ENCODE measurements around the gene WNT9A. TPM values are rescaled to one million over a fixed set of nuclear protein-coding genes. Genes with fewer than 3 reads are reported as not detected.

Gene WNT9A
- total and polyA plus RNA-seq, 5 donors = 0.60 to 1.8 (median 0.71) TPM

DNA sequence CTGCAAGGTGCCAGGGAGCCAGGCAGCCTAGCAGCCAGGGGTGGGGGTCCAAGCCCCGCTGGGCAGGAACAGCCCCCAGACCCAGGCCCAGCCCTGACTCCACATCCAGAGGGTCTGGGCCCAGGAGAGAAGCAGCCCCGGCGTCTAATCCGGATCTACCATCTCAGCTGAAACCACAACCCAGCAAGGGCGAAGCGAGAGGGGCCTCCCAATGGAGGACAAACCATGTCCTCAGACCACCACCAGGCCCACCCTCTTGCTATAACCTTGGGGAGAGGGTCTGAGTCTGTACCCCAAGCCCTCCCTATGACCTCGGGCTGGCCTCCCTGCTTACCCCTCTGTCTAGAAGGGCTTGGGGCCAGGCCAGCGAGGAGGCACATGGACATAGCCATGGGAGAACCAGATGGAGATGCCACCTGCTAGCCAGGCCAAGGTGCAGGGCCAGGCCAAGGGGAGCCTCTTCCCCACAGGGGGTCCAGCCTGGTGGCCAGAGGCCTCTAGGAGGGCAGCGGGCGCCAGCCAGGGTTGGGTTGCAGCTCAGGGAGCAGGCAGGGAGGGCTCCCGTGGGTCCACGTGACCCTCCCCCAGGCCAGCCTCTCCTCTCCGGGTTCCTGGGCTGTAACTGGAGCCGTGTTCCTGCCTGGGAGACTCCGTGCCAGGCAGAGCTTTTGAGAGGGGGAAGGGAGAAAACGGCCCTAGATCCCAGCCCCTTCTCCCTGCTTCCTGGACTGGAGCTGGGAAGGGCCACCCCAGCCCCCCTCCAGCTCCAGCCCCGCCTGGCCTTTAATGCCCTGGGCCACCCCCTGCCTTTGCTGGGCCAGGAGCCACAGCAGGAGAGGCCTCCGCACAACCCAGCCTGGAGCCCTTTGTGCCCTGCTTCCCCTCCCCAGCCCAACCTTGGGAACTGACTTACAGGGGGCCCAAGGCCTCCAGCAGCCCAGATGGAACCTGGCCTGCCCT lies 2.5 kb downstream of the WNT9A start:
- no peaks in the 10 kb centered on the region for H3K27me3 ChIP-seq (ENCODE audit: control insufficient read depth, insufficient read depth)
- ATAC-seq = no peak
- DNase-seq = peak; percentile 22 to 60 (median 51)
- intact Hi-C loops (cut with DNase I) = loop anchor here (5.0 kb wide), 4 partner anchors 178 to 463 kb away; no protein-coding TSS in a partner anchor
- H3K9me3 ChIP-seq (ENCODE audit: control insufficient read depth, low read length) = no peaks in the 10 kb centered on the region
- no peak overlapping the region for H3K27ac ChIP-seq (ENCODE audit: low read length)
- H3K4me3 ChIP-seq (ENCODE audit: low read length) = no peak overlapping the region
- WGBS = 87% methylated on average over 18 of the region's 18 CpGs
- no peaks in the 10 kb centered on the region for H3K4me1 ChIP-seq (ENCODE audit: control insufficient read depth, insufficient read depth, low read length)

GRCh38 chr1:227944090-227944930 lies 3.4 kb downstream of the WNT9A start:
- Histone ChIP-seq H3K4me1 (ENCODE audit: control insufficient read depth, insufficient read depth, low read length) (no peaks in the 10 kb centered on the region), H3K9me3 (ENCODE audit: control insufficient read depth, low read length) (no peaks in the 10 kb centered on the region), H3K27me3 (ENCODE audit: control insufficient read depth, insufficient read depth) (no peaks in the 10 kb centered on the region), H3K4me3 (ENCODE audit: low read length) (no peak overlapping the region), H3K27ac (ENCODE audit: low read length) (no peak overlapping the region)
- intact Hi-C loops (cut with DNase I) = no loop called here
- 79% methylated on average over 24 of the region's 24 CpGs for WGBS
- ATAC-seq (no peak), DNase-seq (peak in 2 of 3 donors; percentile 10 to 56)

GRCh38 chr1:227943381-227944089 lies 4.2 kb downstream of the WNT9A start:
- Histone ChIP-seq H3K27ac (ENCODE audit: low read length) (no peak overlapping the region), H3K27me3 (ENCODE audit: control insufficient read depth, insufficient read depth) (no peaks in the 10 kb centered on the region), H3K4me1 (ENCODE audit: control insufficient read depth, insufficient read depth, low read length) (no peaks in the 10 kb centered on the region), H3K4me3 (ENCODE audit: low read length) (no peak overlapping the region), H3K9me3 (ENCODE audit: control insufficient read depth, low read length) (no peaks in the 10 kb centered on the region)
- DNase-seq = peak in 1 of 3 donors; percentile 4
- no peak for ATAC-seq
- 91% methylated on average over 12 of the region's 12 CpGs for WGBS
- intact Hi-C loops (cut with DNase I) = no loop called here

- Histone ChIP-seq H3K27me3 (ENCODE audit: control insufficient read depth, insufficient read depth) (no peaks in the 10 kb centered on the region), H3K9me3 (ENCODE audit: control insufficient read depth, low read length) (no peaks in the 10 kb centered on the region), H3K4me1 (ENCODE audit: control insufficient read depth, insufficient read depth, low read length) (no peaks in the 10 kb centered on the region), H3K27ac (ENCODE audit: low read length) (no peak overlapping the region), H3K4me3 (ENCODE audit: low read length) (no peak overlapping the region)
- DNase-seq (peak in 2 of 3 donors; percentile 8 to 13), ATAC-seq (no peak)
- WGBS = 92% methylated on average over 8 of the region's 8 CpGs
- intact Hi-C loops (cut with DNase I) = no loop called here
Observed at GRCh38 chr1:227942716-227943261, 4.9 kb downstream of the WNT9A start.

GRCh38 chr1:227942021-227942715 lies 5.6 kb downstream of the WNT9A start:
- H3K4me3 ChIP-seq (ENCODE audit: low read length) = no peak overlapping the region
- DNase-seq (peak in 2 of 3 donors; percentile 10 to 43), ATAC-seq (no peak)
- intact Hi-C loops (cut with DNase I) = no loop called here
- no peaks in the 10 kb centered on the region for H3K9me3 ChIP-seq (ENCODE audit: control insufficient read depth, low read length)
- WGBS = 72% methylated on average over 15 of the region's 15 CpGs
- no peaks in the 10 kb centered on the region for H3K27me3 ChIP-seq (ENCODE audit: control insufficient read depth, insufficient read depth)
- H3K4me1 ChIP-seq (ENCODE audit: control insufficient read depth, insufficient read depth, low read length) = no peaks in the 10 kb centered on the region
- no peak overlapping the region for H3K27ac ChIP-seq (ENCODE audit: low read length)

DNA sequence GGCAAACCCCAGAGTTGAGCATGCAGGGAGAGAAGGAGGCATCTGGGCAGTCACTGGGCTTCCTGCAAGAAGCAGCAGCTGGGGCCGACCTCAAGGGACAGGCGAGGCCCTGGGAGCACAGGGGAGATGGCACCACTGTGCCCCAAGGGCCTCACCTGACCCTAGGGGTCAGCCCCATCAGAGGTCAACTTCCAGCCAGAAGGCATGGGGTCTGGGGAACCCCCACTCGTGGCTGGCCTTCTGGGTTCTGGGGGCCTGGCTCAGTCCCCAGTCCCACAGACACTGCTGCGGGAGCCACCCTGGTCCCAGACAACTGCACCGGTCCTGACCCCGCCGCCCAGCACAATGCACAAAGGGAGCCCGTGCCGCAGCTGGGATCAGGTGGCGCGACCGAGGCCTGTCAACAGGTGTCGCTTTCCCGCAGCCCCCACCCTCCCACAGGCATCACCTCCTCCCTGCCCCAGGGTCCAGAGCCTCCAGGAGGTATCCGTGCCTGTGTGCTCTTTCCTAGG lies 6.2 kb downstream of the WNT9A start:
- WGBS = 82% methylated on average over 15 of the region's 15 CpGs
- no peaks in the 10 kb centered on the region for H3K27me3 ChIP-seq (ENCODE audit: control insufficient read depth, insufficient read depth)
- H3K4me3 ChIP-seq (ENCODE audit: low read length) = no peak overlapping the region
- no peak for ATAC-seq
- no peaks in the 10 kb centered on the region for H3K9me3 ChIP-seq (ENCODE audit: control insufficient read depth, low read length)
- intact Hi-C loops (cut with DNase I) = no loop called here
- no peaks in the 10 kb centered on the region for H3K4me1 ChIP-seq (ENCODE audit: control insufficient read depth, insufficient read depth, low read length)
- DNase-seq = peak; percentile 15 to 66 (median 39)
- H3K27ac ChIP-seq (ENCODE audit: low read length) = no peak overlapping the region

DNA sequence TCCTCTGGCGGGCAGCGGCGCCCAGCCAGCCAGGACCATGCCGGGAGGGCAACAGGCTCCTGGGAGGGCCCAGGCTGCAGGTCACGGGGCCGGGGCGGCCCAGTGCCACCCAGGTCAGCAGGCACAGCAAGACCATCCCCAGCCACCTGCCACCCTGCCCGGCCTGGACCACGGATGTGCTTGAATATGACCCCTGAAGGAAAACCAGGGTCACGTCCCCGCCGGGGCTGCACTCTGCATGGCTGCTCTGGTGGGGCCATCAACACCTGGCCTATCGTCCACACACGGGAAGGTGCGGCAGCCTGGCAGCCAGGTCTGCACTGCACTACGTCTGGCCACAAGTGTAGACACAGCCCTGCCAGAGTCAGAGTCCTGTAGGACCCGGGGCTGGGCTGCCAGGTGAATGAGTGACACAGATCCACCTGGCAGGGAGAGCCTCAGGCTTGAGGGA lies 6.9 kb downstream of the WNT9A start:
- Histone ChIP-seq H3K27ac (ENCODE audit: low read length) (no peak overlapping the region), H3K4me1 (ENCODE audit: control insufficient read depth, insufficient read depth, low read length) (no peaks in the 10 kb centered on the region), H3K27me3 (ENCODE audit: control insufficient read depth, insufficient read depth) (no peaks in the 10 kb centered on the region), H3K4me3 (ENCODE audit: low read length) (no peak overlapping the region), H3K9me3 (ENCODE audit: control insufficient read depth, low read length) (no peaks in the 10 kb centered on the region)
- intact Hi-C loops (cut with DNase I) = no loop called here
- WGBS = 91% methylated on average over 17 of the region's 17 CpGs
- ATAC-seq = no peak
- DNase-seq = peak in 2 of 3 donors; percentile 13 to 42

GRCh38 chr1:227939791-227940771 lies 7.7 kb downstream of the WNT9A start:
- intact Hi-C loops (cut with DNase I) = no loop called here
- no peak overlapping the region for H3K4me3 ChIP-seq (ENCODE audit: low read length)
- WGBS = 84% methylated on average over 20 of the region's 20 CpGs
- peak in 2 of 3 donors; percentile 4 to 37 for DNase-seq
- H3K4me1 ChIP-seq (ENCODE audit: control insufficient read depth, insufficient read depth, low read length) = no peaks in the 10 kb centered on the region
- H3K27ac ChIP-seq (ENCODE audit: low read length) = no peak overlapping the region
- H3K9me3 ChIP-seq (ENCODE audit: control insufficient read depth, low read length) = no peaks in the 10 kb centered on the region
- no peaks in the 10 kb centered on the region for H3K27me3 ChIP-seq (ENCODE audit: control insufficient read depth, insufficient read depth)
- no peak for ATAC-seq

Data from right cardiac atrium (tissue), 5 donors.